OCI-LY1 (cell line): ENCODE measurements around the gene LRIG1.

Experiments used
- CTCF ChIP-seq: fragments of 200-600 bp; sonication (generic), shearing (Covaris generic); IDR thresholded peaks from 2 replicates; pipeline ENCODE4 v1.5.1; 2017; ENCODE audit warnings: mild to moderate bottlenecking, antibody characterized with exemption, low read length, moderate library complexity, mixed read lengths
- EZH2 ChIP-seq: fragments of 200-600 bp; sonication (generic), shearing (Covaris generic); IDR thresholded peaks from 2 replicates; pipeline ENCODE4 v1.8.0; 2017; ENCODE audit warnings: borderline replicate concordance, mixed run types, mild to moderate bottlenecking, antibody characterized with exemption, low read length, moderate library complexity, mixed read lengths

- TF ChIP-seq CTCF (no peak), EZH2 (no peak)
Measured at GRCh38 chr3:66486202-66486601, 14.6 kb downstream of the LRIG1 start.
